H1 (cell line): ENCODE results near the gene C9orf50. TPM values are rescaled to one million over a fixed set of nuclear protein-coding genes. Genes with fewer than 3 reads are reported as not detected.

Experiments used
- CBX5 ChIP-seq: fragments of 300-800, 300-1000 bp; sonication (generic); IDR thresholded peaks from 2 replicates; pipeline ENCODE4 v1.7.1; 2016; ENCODE audit warnings: antibody characterized with exemption, low read length, low read depth
- NRF1 ChIP-seq: IDR thresholded peaks from 2 replicates; pipeline ENCODE4 v1.6.1; 2011; ENCODE audit warnings: mild to moderate bottlenecking, low read depth, low read length, improper control_type of control experiment
- RAD21 ChIP-seq, 2 experiments: IDR thresholded peaks in 1 of 2; conservative IDR thresholded peaks in 1 of 2; 2 replicates each; pipeline ENCODE4 v1.6.1; 2011; ENCODE audit warnings: low read depth in 2 of 2, low read length in 2 of 2, improper control_type of control experiment in 1 of 2, inconsistent platforms in 1 of 2, mild to moderate bottlenecking in 1 of 2, moderate library complexity in 1 of 2
- SP2 ChIP-seq: IDR thresholded peaks from 2 replicates; pipeline ENCODE4 v1.6.1; 2012; ENCODE audit warnings: mild to moderate bottlenecking, low read length, inconsistent platforms
- TBP ChIP-seq: IDR thresholded peaks from 2 replicates; pipeline ENCODE4 v1.6.1; 2011; ENCODE audit warnings: low read depth, low read length, improper control_type of control experiment
- TCF12 ChIP-seq: IDR thresholded peaks from 2 replicates; pipeline ENCODE4 v1.6.1; 2011; ENCODE audit warnings: low read depth, mild to moderate bottlenecking, low read length
- polyA plus RNA-seq, 7 experiments: library from polyadenylated mRNA; depleted of rRNA in 3 of 7; stranded (reverse) in 5 of 7; unstranded in 2 of 7; fragments of >200 nt in 5 of 7; fragments of 200-250 nt in 2 of 7; gene quantifications; 1 replicate in 5 of 7; 2 replicates in 1 of 7; 4 replicates in 1 of 7; pipeline versions ENCODE4 v1.2.1 to v1.2.3, GENCODE V29; 2011 to 2013; ENCODE audit warnings: missing spikeins in 2 of 7, mixed read lengths in 2 of 7
- total RNA-seq: library from RNA; stranded (reverse); fragmentation: NEBNext Ultra II Directional; extraction: Animal tissue kit (Norgen Biotek cat#: 25700); gene quantifications from 2 replicates; pipeline ENCODE4 v1.2.1, GENCODE V29; 2021
- TF ChIP-seq, protein P1 (sequence below): fragments of 300-600 bp; sonication (generic); IDR thresholded peaks from 2 replicates; pipeline ENCODE4 v1.7.1; 2012; ENCODE audit warnings: low read length, moderate library complexity, mild to moderate bottlenecking, inconsistent platforms; ENCODE audit not compliant: insufficient replicate concordance

C9orf50 gene
- total and polyA plus RNA-seq, 2 of the 8 experiments (the other 6 are each of a cell fraction or from before 2014, with no cell fraction given), result not detected

DNA sequence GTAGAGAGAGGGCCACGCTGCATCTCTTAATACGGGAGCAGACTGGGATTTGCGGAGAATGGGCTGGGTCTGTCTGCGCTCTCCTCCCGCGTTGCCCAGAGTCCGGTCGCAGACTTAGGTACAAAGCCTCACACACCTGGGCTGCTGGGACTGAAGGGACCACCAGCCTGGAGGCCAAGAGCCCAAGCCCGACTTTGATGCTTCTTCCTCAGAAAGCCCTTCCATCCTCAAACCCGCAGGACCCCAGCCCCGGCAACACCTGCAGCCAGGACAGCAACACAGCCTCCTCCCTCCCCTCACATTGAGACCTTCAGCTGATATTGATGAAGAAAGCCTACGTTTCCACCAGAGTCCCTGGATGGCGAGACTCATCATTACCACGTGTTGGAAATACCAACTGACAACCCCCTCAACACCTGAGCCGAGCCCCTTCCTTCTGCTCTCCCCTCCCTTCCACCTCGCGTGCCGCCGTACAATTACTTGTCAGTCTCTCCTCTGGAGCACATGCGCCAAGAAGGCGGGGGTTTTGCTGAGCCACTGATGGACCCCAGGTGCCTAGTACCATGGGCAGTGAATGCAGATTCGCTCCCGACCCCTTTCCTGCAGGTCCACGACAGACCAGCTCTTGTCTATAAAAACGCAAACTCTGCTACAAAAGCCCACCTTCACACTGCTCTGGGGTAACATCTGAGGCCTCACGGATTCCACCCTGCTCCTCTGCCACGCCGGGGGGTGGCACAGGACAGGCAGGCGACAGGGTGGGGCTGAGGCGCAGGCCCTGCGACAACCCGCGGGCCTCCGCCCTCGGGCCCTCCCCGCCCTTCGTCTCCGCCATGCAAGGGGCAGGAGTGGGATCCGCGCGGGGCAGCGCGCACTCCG, 20.2 kb upstream of the C9orf50 start (continued):
- TF ChIP-seq, protein P1, sequence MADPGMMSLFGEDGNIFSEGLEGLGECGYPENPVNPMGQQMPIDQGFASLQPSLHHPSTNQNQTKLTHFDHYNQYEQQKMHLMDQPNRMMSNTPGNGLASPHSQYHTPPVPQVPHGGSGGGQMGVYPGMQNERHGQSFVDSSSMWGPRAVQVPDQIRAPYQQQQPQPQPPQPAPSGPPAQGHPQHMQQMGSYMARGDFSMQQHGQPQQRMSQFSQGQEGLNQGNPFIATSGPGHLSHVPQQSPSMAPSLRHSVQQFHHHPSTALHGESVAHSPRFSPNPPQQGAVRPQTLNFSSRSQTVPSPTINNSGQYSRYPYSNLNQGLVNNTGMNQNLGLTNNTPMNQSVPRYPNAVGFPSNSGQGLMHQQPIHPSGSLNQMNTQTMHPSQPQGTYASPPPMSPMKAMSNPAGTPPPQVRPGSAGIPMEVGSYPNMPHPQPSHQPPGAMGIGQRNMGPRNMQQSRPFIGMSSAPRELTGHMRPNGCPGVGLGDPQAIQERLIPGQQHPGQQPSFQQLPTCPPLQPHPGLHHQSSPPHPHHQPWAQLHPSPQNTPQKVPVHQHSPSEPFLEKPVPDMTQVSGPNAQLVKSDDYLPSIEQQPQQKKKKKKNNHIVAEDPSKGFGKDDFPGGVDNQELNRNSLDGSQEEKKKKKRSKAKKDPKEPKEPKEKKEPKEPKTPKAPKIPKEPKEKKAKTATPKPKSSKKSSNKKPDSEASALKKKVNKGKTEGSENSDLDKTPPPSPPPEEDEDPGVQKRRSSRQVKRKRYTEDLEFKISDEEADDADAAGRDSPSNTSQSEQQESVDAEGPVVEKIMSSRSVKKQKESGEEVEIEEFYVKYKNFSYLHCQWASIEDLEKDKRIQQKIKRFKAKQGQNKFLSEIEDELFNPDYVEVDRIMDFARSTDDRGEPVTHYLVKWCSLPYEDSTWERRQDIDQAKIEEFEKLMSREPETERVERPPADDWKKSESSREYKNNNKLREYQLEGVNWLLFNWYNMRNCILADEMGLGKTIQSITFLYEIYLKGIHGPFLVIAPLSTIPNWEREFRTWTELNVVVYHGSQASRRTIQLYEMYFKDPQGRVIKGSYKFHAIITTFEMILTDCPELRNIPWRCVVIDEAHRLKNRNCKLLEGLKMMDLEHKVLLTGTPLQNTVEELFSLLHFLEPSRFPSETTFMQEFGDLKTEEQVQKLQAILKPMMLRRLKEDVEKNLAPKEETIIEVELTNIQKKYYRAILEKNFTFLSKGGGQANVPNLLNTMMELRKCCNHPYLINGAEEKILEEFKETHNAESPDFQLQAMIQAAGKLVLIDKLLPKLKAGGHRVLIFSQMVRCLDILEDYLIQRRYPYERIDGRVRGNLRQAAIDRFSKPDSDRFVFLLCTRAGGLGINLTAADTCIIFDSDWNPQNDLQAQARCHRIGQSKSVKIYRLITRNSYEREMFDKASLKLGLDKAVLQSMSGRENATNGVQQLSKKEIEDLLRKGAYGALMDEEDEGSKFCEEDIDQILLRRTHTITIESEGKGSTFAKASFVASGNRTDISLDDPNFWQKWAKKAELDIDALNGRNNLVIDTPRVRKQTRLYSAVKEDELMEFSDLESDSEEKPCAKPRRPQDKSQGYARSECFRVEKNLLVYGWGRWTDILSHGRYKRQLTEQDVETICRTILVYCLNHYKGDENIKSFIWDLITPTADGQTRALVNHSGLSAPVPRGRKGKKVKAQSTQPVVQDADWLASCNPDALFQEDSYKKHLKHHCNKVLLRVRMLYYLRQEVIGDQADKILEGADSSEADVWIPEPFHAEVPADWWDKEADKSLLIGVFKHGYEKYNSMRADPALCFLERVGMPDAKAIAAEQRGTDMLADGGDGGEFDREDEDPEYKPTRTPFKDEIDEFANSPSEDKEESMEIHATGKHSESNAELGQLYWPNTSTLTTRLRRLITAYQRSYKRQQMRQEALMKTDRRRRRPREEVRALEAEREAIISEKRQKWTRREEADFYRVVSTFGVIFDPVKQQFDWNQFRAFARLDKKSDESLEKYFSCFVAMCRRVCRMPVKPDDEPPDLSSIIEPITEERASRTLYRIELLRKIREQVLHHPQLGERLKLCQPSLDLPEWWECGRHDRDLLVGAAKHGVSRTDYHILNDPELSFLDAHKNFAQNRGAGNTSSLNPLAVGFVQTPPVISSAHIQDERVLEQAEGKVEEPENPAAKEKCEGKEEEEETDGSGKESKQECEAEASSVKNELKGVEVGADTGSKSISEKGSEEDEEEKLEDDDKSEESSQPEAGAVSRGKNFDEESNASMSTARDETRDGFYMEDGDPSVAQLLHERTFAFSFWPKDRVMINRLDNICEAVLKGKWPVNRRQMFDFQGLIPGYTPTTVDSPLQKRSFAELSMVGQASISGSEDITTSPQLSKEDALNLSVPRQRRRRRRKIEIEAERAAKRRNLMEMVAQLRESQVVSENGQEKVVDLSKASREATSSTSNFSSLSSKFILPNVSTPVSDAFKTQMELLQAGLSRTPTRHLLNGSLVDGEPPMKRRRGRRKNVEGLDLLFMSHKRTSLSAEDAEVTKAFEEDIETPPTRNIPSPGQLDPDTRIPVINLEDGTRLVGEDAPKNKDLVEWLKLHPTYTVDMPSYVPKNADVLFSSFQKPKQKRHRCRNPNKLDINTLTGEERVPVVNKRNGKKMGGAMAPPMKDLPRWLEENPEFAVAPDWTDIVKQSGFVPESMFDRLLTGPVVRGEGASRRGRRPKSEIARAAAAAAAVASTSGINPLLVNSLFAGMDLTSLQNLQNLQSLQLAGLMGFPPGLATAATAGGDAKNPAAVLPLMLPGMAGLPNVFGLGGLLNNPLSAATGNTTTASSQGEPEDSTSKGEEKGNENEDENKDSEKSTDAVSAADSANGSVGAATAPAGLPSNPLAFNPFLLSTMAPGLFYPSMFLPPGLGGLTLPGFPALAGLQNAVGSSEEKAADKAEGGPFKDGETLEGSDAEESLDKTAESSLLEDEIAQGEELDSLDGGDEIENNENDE, result no peak
- TF ChIP-seq TBP, result no peak
- TF ChIP-seq TCF12, result no peak
- no peak for TF ChIP-seq SP2
- no peak for TF ChIP-seq RAD21 (IDR thresholded peaks at IDR 0.05 in 1 of 2, conservative IDR thresholded peaks at IDR 0.05 in 1 of 2; ENCODE audit: low read depth in 2 of 2, low read length in 2 of 2)
- no peak for TF ChIP-seq CBX5
- TF ChIP-seq NRF1, result no peak
